ENCODE results near the gene CCDC102A. TPM values are rescaled to one million over a fixed set of nuclear protein-coding genes. Genes with fewer than 3 reads are reported as not detected.

The CCDC102A gene
- total and polyA plus RNA-seq, 2 of the 13 experiments (the other 11 are each of a cell fraction or from before 2014, with no cell fraction given): 2.1 to 2.8 TPM

- no peak for TF ChIP-seq ZNF549 (CRISPR knock-in tag; IDR thresholded peaks at IDR 0.05)
- no peak for TF ChIP-seq NFE2L2 (IDR thresholded peaks at IDR 0.05; ENCODE audit: low read length)
- TF ChIP-seq ZNF337 (CRISPR knock-in tag; IDR thresholded peaks at IDR 0.05; ENCODE audit: borderline replicate concordance, low read depth): no peak
- TF ChIP-seq MED8 (CRISPR knock-in tag; IDR thresholded peaks at IDR 0.05; ENCODE audit: insufficient replicate concordance): no peak
- TF ChIP-seq BHLHE40 (IDR thresholded peaks at IDR 0.05; ENCODE audit: low read length): no peak
- no peak for TF ChIP-seq ZNF274 (CRISPR knock-in tag; IDR thresholded peaks at IDR 0.05)
- no peak for TF ChIP-seq ZNF747 (CRISPR knock-in tag; IDR thresholded peaks at IDR 0.05; ENCODE audit: borderline replicate concordance)
- no peak for TF ChIP-seq FOXJ3 (CRISPR knock-in tag; IDR thresholded peaks at IDR 0.05; ENCODE audit: borderline replicate concordance)
- no peak for TF ChIP-seq MYC (CRISPR knock-in tag; IDR thresholded peaks at IDR 0.05; ENCODE audit: borderline replicate concordance)
- TF ChIP-seq ELF3 (CRISPR knock-in tag; IDR thresholded peaks at IDR 0.05): 0 out of 2 replicates have a peak, but pooled peaks have one; percentile 30
- TF ChIP-seq PRDM10 (CRISPR knock-in tag; IDR thresholded peaks at IDR 0.05; ENCODE audit: low read depth): peak; percentile 56; the same call in 1 of the 2 replicates
- TF ChIP-seq SNRNP70 (IDR thresholded peaks at IDR 0.05; ENCODE audit: low read depth, low read length): no peak
- no peak for TF ChIP-seq IRX3 (CRISPR knock-in tag; IDR thresholded peaks at IDR 0.05; ENCODE audit: borderline replicate concordance, low read depth)
- TF ChIP-seq YEATS2 (CRISPR knock-in tag; IDR thresholded peaks at IDR 0.05; ENCODE audit: borderline replicate concordance): no peak
- TF ChIP-seq ZNF362 (CRISPR knock-in tag; IDR thresholded peaks at IDR 0.05; ENCODE audit: borderline replicate concordance): no peak
- TF ChIP-seq SMARCC2 (IDR thresholded peaks at IDR 0.05): no peak
- TF ChIP-seq RNF219 (CRISPR knock-in tag; IDR thresholded peaks at IDR 0.05): no peak
- no peak for TF ChIP-seq ZBTB39 (CRISPR knock-in tag; IDR thresholded peaks at IDR 0.05)
- TF ChIP-seq ZNF770 (CRISPR knock-in tag; IDR thresholded peaks at IDR 0.05): no peak
These were observed 6.3 kb downstream of the CCDC102A start (continued) for GRCh38 chr16:57530104-57530521.

All from HepG2 (cell line).